Measurements from ENCODE around the gene KIFC3.

KIFC3 gene

DNA sequence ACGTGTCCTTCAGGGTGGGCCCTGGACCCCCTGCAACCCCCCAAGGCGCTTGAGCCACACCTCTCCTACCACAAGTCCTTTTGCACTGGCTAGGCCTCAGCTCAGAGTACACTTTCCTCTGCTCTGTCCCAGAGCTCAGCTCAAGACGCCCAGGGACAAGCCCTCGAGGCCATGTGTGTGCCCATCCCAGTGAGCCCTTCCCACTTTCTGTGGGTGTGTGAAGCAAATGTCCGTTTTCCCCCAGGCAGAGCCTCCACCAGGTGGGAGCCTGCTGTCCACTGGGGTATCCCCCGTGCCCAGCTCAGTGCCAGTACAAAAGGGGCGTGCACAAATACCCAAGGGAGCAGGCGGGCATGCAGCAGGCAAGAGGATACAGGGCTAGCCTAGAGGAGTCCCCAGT lies 18.4 kb downstream of the KIFC3 start:
- TF ChIP-seq SIN3A (IDR thresholded peaks at IDR 0.05; ENCODE audit: borderline replicate concordance, insufficient read depth, low read length) (no peak), TAF1 (IDR thresholded peaks at IDR 0.05; ENCODE audit: borderline replicate concordance, insufficient read depth, low read length) (no peak), FOXP2 (optimal IDR thresholded peaks at IDR 0.05; ENCODE audit: borderline replicate concordance, extremely low read depth, extremely low read length, insufficient read depth) (no peak), POLR2AphosphoS5 (IDR thresholded peaks at IDR 0.05; ENCODE audit: low read depth, low read length) (no peak)
- TF ChIP-seq, protein P1, sequence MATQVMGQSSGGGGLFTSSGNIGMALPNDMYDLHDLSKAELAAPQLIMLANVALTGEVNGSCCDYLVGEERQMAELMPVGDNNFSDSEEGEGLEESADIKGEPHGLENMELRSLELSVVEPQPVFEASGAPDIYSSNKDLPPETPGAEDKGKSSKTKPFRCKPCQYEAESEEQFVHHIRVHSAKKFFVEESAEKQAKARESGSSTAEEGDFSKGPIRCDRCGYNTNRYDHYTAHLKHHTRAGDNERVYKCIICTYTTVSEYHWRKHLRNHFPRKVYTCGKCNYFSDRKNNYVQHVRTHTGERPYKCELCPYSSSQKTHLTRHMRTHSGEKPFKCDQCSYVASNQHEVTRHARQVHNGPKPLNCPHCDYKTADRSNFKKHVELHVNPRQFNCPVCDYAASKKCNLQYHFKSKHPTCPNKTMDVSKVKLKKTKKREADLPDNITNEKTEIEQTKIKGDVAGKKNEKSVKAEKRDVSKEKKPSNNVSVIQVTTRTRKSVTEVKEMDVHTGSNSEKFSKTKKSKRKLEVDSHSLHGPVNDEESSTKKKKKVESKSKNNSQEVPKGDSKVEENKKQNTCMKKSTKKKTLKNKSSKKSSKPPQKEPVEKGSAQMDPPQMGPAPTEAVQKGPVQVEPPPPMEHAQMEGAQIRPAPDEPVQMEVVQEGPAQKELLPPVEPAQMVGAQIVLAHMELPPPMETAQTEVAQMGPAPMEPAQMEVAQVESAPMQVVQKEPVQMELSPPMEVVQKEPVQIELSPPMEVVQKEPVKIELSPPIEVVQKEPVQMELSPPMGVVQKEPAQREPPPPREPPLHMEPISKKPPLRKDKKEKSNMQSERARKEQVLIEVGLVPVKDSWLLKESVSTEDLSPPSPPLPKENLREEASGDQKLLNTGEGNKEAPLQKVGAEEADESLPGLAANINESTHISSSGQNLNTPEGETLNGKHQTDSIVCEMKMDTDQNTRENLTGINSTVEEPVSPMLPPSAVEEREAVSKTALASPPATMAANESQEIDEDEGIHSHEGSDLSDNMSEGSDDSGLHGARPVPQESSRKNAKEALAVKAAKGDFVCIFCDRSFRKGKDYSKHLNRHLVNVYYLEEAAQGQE (IDR thresholded peaks at IDR 0.05; ENCODE audit: insufficient read depth in 1 of 2, low read depth in 2 of 2, low read length in 2 of 2), result no peak

DNA sequence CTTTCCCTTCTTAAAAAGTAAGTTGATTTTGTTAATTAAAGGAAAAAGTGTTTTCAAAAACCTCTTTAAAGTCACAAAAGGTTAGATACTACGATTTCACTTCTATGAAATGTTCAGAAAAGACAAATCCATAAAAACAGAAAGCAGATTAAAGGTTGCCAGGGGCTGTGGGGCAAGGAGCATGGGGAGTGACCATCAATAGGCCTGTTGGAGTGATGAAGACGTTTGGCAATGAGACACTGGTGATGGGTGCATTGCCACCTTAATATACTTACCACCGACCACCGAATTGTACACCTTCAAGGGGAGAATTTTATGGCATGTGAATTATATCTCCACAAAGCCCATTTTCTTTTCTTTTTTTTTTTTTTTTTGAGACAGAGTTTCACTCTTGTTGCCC lies 19.2 kb downstream of the KIFC3 start:
- TF ChIP-seq SIN3A (IDR thresholded peaks at IDR 0.05; ENCODE audit: borderline replicate concordance, insufficient read depth, low read length) (no peak), FOXP2 (optimal IDR thresholded peaks at IDR 0.05; ENCODE audit: borderline replicate concordance, extremely low read depth, extremely low read length, insufficient read depth) (no peak), TAF1 (IDR thresholded peaks at IDR 0.05; ENCODE audit: borderline replicate concordance, insufficient read depth, low read length) (no peak), POLR2AphosphoS5 (IDR thresholded peaks at IDR 0.05; ENCODE audit: low read depth, low read length) (no peak)
- TF ChIP-seq, protein P1 (IDR thresholded peaks at IDR 0.05; ENCODE audit: insufficient read depth in 1 of 2, low read depth in 2 of 2, low read length in 2 of 2), result no peak

DNA sequence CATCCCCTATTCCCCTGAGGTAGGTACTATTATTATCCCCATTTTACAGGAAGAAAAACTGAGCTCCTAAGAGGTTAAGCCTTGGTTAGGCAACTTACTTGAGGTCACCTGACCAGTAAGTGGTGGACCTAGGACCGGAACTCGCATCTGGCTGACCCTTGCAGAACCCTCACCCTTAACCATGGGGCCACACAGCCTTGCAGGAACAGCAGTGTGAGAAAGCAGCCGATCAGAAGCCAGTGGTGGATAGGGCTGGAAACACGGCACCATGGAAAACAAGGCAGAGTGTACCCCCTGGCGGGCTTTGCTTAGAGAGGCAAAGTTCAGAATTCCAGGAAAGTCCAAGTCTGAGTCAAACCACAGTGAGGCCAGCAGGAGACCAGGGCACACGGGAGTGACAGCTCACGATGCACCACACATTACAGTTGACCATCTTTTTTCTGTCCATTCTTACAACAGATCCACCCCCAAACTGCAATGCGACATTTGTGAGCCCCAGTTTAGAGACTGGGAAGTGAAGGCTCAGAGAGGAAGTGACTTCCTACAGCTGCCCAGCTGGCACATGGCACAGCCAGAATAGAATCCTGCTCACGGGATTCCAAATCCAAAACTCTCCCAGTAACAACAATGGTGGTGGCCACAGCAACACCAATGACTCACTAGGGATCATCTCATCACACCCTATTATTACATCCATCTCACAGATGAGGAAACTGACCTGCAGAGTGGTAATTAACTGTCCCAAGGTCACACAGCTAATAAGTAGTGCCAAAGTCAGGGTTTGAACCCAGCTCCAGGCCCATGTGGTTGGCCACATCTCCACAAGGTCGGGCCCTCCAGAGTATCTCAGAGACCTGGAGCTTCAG lies 20.3 kb downstream of the KIFC3 start:
- no peak for TF ChIP-seq POLR2AphosphoS5 (IDR thresholded peaks at IDR 0.05; ENCODE audit: low read depth, low read length)
- no peak for TF ChIP-seq FOXP2 (optimal IDR thresholded peaks at IDR 0.05; ENCODE audit: borderline replicate concordance, extremely low read depth, extremely low read length, insufficient read depth)
- TF ChIP-seq, protein P1 (IDR thresholded peaks at IDR 0.05; ENCODE audit: insufficient read depth in 1 of 2, low read depth in 2 of 2, low read length in 2 of 2), result no peak
- TF ChIP-seq SIN3A (IDR thresholded peaks at IDR 0.05; ENCODE audit: borderline replicate concordance, insufficient read depth, low read length), result no peak
- no peak for TF ChIP-seq TAF1 (IDR thresholded peaks at IDR 0.05; ENCODE audit: borderline replicate concordance, insufficient read depth, low read length)

DNA sequence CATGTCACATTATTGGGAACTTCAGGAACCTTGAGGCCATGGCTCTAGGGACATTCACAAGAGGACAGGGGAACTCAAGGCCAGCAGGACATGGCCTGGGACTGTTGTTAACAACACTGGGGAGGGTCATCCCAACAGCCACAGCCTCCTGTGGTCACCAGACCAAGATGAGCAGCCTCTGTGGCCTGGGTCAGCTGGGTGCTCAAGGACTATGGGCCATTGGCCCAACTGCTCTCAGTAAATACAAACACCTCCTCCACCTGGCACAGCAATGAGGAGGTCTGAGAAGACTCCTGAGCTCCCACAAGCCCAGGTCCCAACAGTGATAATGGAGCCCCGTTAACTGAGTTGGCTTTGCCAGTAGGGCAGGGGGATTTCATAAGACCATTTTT lies 20.9 kb downstream of the KIFC3 start:
- TF ChIP-seq SIN3A (IDR thresholded peaks at IDR 0.05; ENCODE audit: borderline replicate concordance, insufficient read depth, low read length), result no peak
- no peak for TF ChIP-seq FOXP2 (optimal IDR thresholded peaks at IDR 0.05; ENCODE audit: borderline replicate concordance, extremely low read depth, extremely low read length, insufficient read depth)
- no peak for TF ChIP-seq TAF1 (IDR thresholded peaks at IDR 0.05; ENCODE audit: borderline replicate concordance, insufficient read depth, low read length)
- TF ChIP-seq, protein P1 (IDR thresholded peaks at IDR 0.05; ENCODE audit: insufficient read depth in 1 of 2, low read depth in 2 of 2, low read length in 2 of 2), result no peak
- no peak for TF ChIP-seq POLR2AphosphoS5 (IDR thresholded peaks at IDR 0.05; ENCODE audit: low read depth, low read length)

All from PFSK-1 (cell line).